A673 (cell line): ENCODE results near the gene COQ8A.

Experiments
- EZH2 ChIP-seq: fragments of 200-600 bp; sonication (generic); IDR thresholded peaks from 2 replicates; pipeline ENCODE4 v1.6.1; 2017; ENCODE audit warnings: borderline replicate concordance, low read depth, mild to moderate bottlenecking, mixed read lengths, antibody characterized with exemption, low read length; ENCODE audit not compliant: poor library complexity, severe bottlenecking
- TF ChIP-seq, protein P1 (sequence below): fragments of 300-800, 200-600 bp; sonication (generic); conservative IDR thresholded peaks from 2 replicates; pipeline ENCODE4 v1.5.1; 2017; ENCODE audit warnings: low read depth, mild to moderate bottlenecking, antibody characterized with exemption, low read length, moderate library complexity, mixed read lengths

DNA sequence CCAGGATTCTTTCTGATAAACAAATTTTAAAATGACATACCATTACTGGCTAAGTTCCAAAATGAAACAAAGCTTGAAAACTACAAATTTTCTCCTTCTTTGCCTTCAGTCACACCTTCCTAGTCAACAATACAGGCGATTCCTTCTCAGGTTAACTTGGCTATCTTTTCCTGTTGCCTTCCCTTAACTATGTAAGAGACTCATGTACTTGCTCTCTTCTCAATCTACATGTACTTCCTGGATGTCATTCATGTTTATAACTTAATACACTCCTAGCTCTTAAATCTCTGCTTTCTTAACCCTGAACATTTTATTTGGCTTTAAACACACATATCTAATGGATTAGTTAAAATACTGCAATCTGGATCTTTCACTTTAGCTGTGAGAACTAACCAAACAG is 97.0 kb downstream of the COQ8A start:
- TF ChIP-seq, protein P1, sequence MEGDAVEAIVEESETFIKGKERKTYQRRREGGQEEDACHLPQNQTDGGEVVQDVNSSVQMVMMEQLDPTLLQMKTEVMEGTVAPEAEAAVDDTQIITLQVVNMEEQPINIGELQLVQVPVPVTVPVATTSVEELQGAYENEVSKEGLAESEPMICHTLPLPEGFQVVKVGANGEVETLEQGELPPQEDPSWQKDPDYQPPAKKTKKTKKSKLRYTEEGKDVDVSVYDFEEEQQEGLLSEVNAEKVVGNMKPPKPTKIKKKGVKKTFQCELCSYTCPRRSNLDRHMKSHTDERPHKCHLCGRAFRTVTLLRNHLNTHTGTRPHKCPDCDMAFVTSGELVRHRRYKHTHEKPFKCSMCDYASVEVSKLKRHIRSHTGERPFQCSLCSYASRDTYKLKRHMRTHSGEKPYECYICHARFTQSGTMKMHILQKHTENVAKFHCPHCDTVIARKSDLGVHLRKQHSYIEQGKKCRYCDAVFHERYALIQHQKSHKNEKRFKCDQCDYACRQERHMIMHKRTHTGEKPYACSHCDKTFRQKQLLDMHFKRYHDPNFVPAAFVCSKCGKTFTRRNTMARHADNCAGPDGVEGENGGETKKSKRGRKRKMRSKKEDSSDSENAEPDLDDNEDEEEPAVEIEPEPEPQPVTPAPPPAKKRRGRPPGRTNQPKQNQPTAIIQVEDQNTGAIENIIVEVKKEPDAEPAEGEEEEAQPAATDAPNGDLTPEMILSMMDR: no peak
- TF ChIP-seq EZH2: no peak
